ENCODE results near the gene CORIN.

- TF ChIP-seq, protein P1, sequence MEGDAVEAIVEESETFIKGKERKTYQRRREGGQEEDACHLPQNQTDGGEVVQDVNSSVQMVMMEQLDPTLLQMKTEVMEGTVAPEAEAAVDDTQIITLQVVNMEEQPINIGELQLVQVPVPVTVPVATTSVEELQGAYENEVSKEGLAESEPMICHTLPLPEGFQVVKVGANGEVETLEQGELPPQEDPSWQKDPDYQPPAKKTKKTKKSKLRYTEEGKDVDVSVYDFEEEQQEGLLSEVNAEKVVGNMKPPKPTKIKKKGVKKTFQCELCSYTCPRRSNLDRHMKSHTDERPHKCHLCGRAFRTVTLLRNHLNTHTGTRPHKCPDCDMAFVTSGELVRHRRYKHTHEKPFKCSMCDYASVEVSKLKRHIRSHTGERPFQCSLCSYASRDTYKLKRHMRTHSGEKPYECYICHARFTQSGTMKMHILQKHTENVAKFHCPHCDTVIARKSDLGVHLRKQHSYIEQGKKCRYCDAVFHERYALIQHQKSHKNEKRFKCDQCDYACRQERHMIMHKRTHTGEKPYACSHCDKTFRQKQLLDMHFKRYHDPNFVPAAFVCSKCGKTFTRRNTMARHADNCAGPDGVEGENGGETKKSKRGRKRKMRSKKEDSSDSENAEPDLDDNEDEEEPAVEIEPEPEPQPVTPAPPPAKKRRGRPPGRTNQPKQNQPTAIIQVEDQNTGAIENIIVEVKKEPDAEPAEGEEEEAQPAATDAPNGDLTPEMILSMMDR (IDR thresholded peaks at IDR 0.05; ENCODE audit: extremely low read depth in 1 of 2, insufficient read depth in 1 of 2, low read depth in 1 of 2, low read length in 2 of 2) = peak; percentile 14 to 33
- no peak for TF ChIP-seq EZH2 (IDR thresholded peaks at IDR 0.05; ENCODE audit: borderline replicate concordance, low read depth, low read length, severe bottlenecking)
Observed at GRCh38 chr4:47704693-47705325, 133.1 kb downstream of the CORIN start.
